Fibroblast of lung (primary cell): Measurements from ENCODE around the gene SDK2. TPM values are rescaled to one million over a fixed set of nuclear protein-coding genes. Genes with fewer than 3 reads are reported as not detected.

Experiments
- DNase-seq, 2 donors: peaks; one replicate each; pipeline versions ENCODE4 v3.0.0 to v3.0.0-alpha.2; 2010; ENCODE audit warnings: low read depth in 2 of 2
- H2AFZ ChIP-seq: 2 replicates; pipeline ENCODE4 v1.5.1; 2012; ENCODE audit warnings: low read length, control low read depth, inconsistent platforms
- H3K27ac ChIP-seq: 2 replicates; pipeline ENCODE4 v1.5.1; 2011; ENCODE audit warnings: low read length, control low read depth; ENCODE audit not compliant: insufficient read depth
- H3K27me3 ChIP-seq: 2 replicates; pipeline ENCODE4 v1.5.1; 2011; ENCODE audit warnings: mild to moderate bottlenecking, low read length; ENCODE audit not compliant: control insufficient read depth, insufficient read depth
- H3K36me3 ChIP-seq: 2 replicates; pipeline ENCODE4 v1.5.1; 2011; ENCODE audit warnings: low read length; ENCODE audit not compliant: control insufficient read depth, insufficient read depth
- H3K4me1 ChIP-seq: 2 replicates; pipeline ENCODE4 v1.5.1; 2011; ENCODE audit warnings: low read length; ENCODE audit not compliant: control insufficient read depth, insufficient read depth; ENCODE audit errors: extremely low read depth
- H3K4me2 ChIP-seq: 2 replicates; pipeline ENCODE4 v1.5.1; 2011; ENCODE audit warnings: low read length, control low read depth; ENCODE audit not compliant: insufficient read depth; ENCODE audit errors: extremely low read depth
- H3K4me3 ChIP-seq, 4 experiments: fragments of 200-600 bp in 1 of 4; sonication (generic) in 1 of 4; replicated peaks in 1 of 4; 2 replicates each; pipeline ENCODE4 v1.5.1; 2011 to 2016; ENCODE audit warnings: low read length in 4 of 4, low read depth in 3 of 4, mild to moderate bottlenecking in 3 of 4, control low read depth in 2 of 4, inconsistent platforms in 1 of 4, mixed read lengths in 1 of 4; ENCODE audit not compliant: insufficient read depth in 1 of 4; ENCODE audit errors: control extremely low read depth in 1 of 4
- H3K79me2 ChIP-seq: 2 replicates; pipeline ENCODE4 v1.5.1; 2012; ENCODE audit warnings: mild to moderate bottlenecking, low read length, inconsistent platforms; ENCODE audit not compliant: control insufficient read depth, insufficient read depth
- H3K9ac ChIP-seq: 2 replicates; pipeline ENCODE4 v1.5.1; 2011; ENCODE audit warnings: mild to moderate bottlenecking, low read length, control low read depth; ENCODE audit not compliant: insufficient read depth
- H3K9me3 ChIP-seq: 2 replicates; pipeline ENCODE4 v1.5.1; 2012; ENCODE audit warnings: low read depth, low read length; ENCODE audit not compliant: control insufficient read depth, insufficient read depth
- H4K20me1 ChIP-seq: 2 replicates; pipeline ENCODE4 v1.5.1; 2011; ENCODE audit warnings: low read length; ENCODE audit not compliant: control insufficient read depth, insufficient read depth; ENCODE audit errors: extremely low read depth
- CTCF ChIP-seq, 2 donors: IDR thresholded peaks in 1 of 2; conservative IDR thresholded peaks in 1 of 2; 1 replicate in 1 of 2; 2 replicates in 1 of 2; pipeline ENCODE4 v1.5.1; 2011 to 2012; ENCODE audit warnings: low read length in 2 of 2, control low read depth in 1 of 2, inconsistent platforms in 1 of 2, low read depth in 1 of 2, mild to moderate bottlenecking in 1 of 2
- EZH2 ChIP-seq: IDR thresholded peaks from 2 replicates; pipeline ENCODE4 v1.5.1; 2012; ENCODE audit warnings: low read length, control low read depth, mild to moderate bottlenecking; ENCODE audit errors: missing control alignments
- polyA plus RNA-seq, 2 donors: library from polyadenylated mRNA; depleted of rRNA in 1 of 2; stranded (reverse) in 1 of 2; unstranded in 1 of 2; fragments of >200 nt; gene quantifications; 2 replicates each; pipeline ENCODE4 v1.2.1, GENCODE V29; 2011 to 2012; ENCODE audit warnings: missing spikeins in 1 of 2
- total RNA-seq: library from RNA; depleted of rRNA; stranded (reverse); fragments of >200 nt; gene quantifications from 2 replicates; pipeline ENCODE4 v1.2.1, GENCODE V29; 2014

SDK2 gene
- total and polyA plus RNA-seq, 2 donors (not counting 1 experiment from before 2014, with no cell fraction given) = under 0.01 to 0.01 TPM

GRCh38 chr17:73384926-73385325, 259.3 kb downstream of the SDK2 start:
- H3K4me3 ChIP-seq = no peak overlapping the region
- H3K9ac ChIP-seq = no peak overlapping the region
- no peaks in the 10 kb centered on the region for H3K9me3 ChIP-seq
- TF ChIP-seq CTCF (conservative IDR thresholded peaks at IDR 0.05 in 1 of 2, IDR thresholded peaks at IDR 0.05 in 1 of 2; ENCODE audit: low read depth in 1 of 2, low read length in 2 of 2) = no peak
- no peak for TF ChIP-seq EZH2
- no peaks in the 10 kb centered on the region for H3K79me2 ChIP-seq
- H3K27me3 ChIP-seq = no peaks in the 10 kb centered on the region
- no peak overlapping the region for H2AFZ ChIP-seq
- no peak overlapping the region for H3K4me2 ChIP-seq
- H4K20me1 ChIP-seq = no peaks in the 10 kb centered on the region
- no peaks in the 10 kb centered on the region for H3K4me1 ChIP-seq
- DNase-seq = no peak
- no peak overlapping the region for H3K27ac ChIP-seq
- no peaks in the 10 kb centered on the region for H3K36me3 ChIP-seq

GRCh38 chr17:73380439-73381106, 263.7 kb downstream of the SDK2 start:
- Histone ChIP-seq H2AFZ (no peak overlapping the region), H3K27me3 (no peaks in the 10 kb centered on the region), H3K9me3 (no peaks in the 10 kb centered on the region), H4K20me1 (no peaks in the 10 kb centered on the region), H3K27ac (no peak overlapping the region), H3K79me2 (no peaks in the 10 kb centered on the region), H3K4me2 (no peak overlapping the region), H3K9ac (no peak overlapping the region), H3K36me3 (no peaks in the 10 kb centered on the region), H3K4me3 (no peak overlapping the region), H3K4me1 (no peaks in the 10 kb centered on the region)
- TF ChIP-seq EZH2 = no peak
- TF ChIP-seq CTCF (conservative IDR thresholded peaks at IDR 0.05 in 1 of 2, IDR thresholded peaks at IDR 0.05 in 1 of 2; ENCODE audit: low read depth in 1 of 2, low read length in 2 of 2) = no peak
- DNase-seq = no peak

GRCh38 chr17:73379826-73380225, 264.4 kb downstream of the SDK2 start:
- Histone ChIP-seq H4K20me1 (no peaks in the 10 kb centered on the region), H3K79me2 (no peaks in the 10 kb centered on the region), H3K9me3 (no peaks in the 10 kb centered on the region), H2AFZ (no peak overlapping the region), H3K4me3 (no peak overlapping the region), H3K4me2 (no peak overlapping the region), H3K4me1 (no peaks in the 10 kb centered on the region), H3K9ac (no peak overlapping the region), H3K36me3 (no peaks in the 10 kb centered on the region), H3K27me3 (no peaks in the 10 kb centered on the region), H3K27ac (no peak overlapping the region)
- no peak for TF ChIP-seq EZH2
- no peak for TF ChIP-seq CTCF (conservative IDR thresholded peaks at IDR 0.05 in 1 of 2, IDR thresholded peaks at IDR 0.05 in 1 of 2; ENCODE audit: low read depth in 1 of 2, low read length in 2 of 2)
- DNase-seq = no peak
